ENCODE data around the gene PCDHGB2.
A peak's percentile ranks its signal among the peaks of the same experiment; 100 is the strongest.
"Not testable (repeated sequence)": the region's sequence is repeated elsewhere in the genome, so short reads cannot be mapped to it uniquely, and the experiment has no call there.

PCDHGB2 gene

DNA sequence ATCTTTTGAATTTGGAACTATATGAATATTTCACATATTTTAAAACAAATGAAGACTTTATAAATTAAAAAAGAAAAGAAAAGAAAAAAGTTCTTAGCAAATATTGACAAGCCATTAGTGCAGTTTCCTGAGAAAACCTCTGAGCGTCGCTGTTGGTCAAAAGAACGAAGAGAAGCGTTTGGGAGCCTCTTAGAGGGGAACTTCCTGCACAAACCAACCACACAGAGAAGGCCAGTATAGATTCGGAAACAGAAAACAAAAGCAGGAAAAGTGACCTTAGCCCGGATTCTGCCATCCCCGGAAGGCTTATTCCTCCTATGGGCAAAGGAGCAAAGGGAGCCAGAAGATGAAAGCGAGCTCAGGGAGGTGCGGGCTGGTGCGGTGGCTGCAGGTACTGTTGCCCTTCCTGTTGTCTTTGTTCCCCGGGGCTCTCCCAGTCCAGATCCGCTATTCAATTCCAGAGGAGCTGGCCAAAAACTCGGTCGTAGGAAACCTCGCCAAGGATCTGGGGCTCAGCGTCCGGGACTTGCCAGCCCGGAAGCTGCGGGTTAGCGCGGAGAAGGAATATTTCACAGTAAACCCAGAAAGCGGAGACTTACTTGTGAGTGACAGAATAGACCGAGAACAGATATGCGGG, at the start of gene PCDHGB2:
Gene PCDHGB2, plus strand, starts transcription at position 205 of the 637 bp plus-strand sequence. Its CDS starts 142 bp downstream, at position 347.
- FAIRE-seq: no peak
- DNase-seq (ENCODE audit: insufficient read length, low spot score): peak; percentile 44
- TF ChIP-seq POLR2A (IDR thresholded peaks at IDR 0.05; ENCODE audit: low read depth, low read length): no peak

GRCh38 chr5:141313711-141314110, 46.1 kb upstream of the PCDHGB2 start:
- DNase-seq (ENCODE audit: insufficient read length, low spot score): no peak
- FAIRE-seq: no peak
- no peak for TF ChIP-seq POLR2A (IDR thresholded peaks at IDR 0.05; ENCODE audit: low read depth, low read length)

GRCh38 chr5:141316963-141317362, 42.8 kb upstream of the PCDHGB2 start:
- not testable (repeated sequence) for FAIRE-seq; DNase-seq (ENCODE audit: insufficient read length, low spot score)

- DNase-seq (ENCODE audit: insufficient read length, low spot score) (no peak), FAIRE-seq (no peak)
- no peak for TF ChIP-seq POLR2A (IDR thresholded peaks at IDR 0.05; ENCODE audit: low read depth, low read length)
These were observed 40.6 kb upstream of the PCDHGB2 start for GRCh38 chr5:141319202-141319601.

GRCh38 chr5:141319699-141320098, 40.1 kb upstream of the PCDHGB2 start:
- FAIRE-seq: no peak

DNA sequence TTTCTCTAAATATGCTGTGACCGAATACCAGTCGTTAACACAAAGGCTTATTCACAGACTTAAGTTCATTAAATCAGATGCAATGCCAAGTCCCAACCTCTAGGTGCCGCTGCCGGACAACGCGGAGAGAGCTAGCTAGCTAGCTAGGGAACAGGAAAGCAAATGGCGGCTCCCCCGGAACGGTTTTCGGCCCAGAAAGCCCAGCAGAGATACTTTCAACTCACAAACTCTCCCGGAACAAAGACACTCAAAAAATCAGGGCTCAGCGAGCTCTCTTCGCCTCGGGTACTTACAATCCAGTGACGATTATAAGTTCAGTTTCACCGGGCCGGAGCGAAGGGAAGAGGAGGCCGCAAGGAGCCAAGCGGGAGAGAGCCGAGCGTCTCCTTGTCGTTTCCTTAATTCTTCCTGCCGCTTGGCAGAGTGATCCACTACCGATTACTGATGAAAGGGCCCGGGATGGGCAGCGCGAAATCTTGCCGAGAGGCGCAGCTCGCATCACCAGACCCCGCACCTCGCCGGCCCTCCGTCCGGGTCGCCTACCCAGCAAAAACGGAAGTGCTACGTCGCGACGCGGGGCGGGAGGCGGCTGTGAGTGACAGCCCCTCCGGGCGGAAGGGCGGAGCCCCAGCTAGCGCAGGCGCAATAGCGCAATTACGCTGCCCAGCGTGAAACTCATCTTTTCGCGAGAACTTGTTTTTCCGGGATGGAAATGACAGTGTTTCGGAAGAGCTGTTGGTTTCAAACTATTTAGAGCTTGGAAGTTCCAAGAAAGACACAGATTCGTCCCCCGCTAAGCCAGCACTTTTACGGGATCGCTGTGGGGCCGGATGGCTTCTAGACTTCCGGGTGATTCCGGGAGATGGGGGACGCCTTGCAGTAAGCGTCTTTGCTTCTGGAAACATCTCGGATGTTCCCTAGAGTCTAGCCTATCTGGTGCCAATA, 39.3 kb upstream of the PCDHGB2 start, which contains the start of gene TAF7:
Gene TAF7, minus strand, starts transcription at position 560 of the 945 bp plus-strand sequence. CDS start 740 bp downstream, outside the sequence.
- peak; percentile 86 for TF ChIP-seq POLR2A (IDR thresholded peaks at IDR 0.05; ENCODE audit: low read depth, low read length)
- peak; percentile 83 for FAIRE-seq
- DNase-seq (ENCODE audit: insufficient read length, low spot score): peak; percentile 65

More at GRCh38 chr5:141319699-141320098, 40.1 kb upstream of the PCDHGB2 start:
- no peak for TF ChIP-seq POLR2A (IDR thresholded peaks at IDR 0.05; ENCODE audit: low read depth, low read length)
- DNase-seq (ENCODE audit: insufficient read length, low spot score): no peak

GRCh38 chr5:141322261-141322660, 37.5 kb upstream of the PCDHGB2 start:
- TF ChIP-seq POLR2A (IDR thresholded peaks at IDR 0.05; ENCODE audit: low read depth, low read length): no peak
- FAIRE-seq: no peak

GRCh38 chr5:141326088-141326854, 33.5 kb upstream of the PCDHGB2 start:
- no peak for TF ChIP-seq POLR2A (IDR thresholded peaks at IDR 0.05; ENCODE audit: low read depth, low read length)
- peak; percentile 38 for DNase-seq (ENCODE audit: insufficient read length, low spot score)
- FAIRE-seq: no peak

More at GRCh38 chr5:141322261-141322660, 37.5 kb upstream of the PCDHGB2 start:
- no peak for DNase-seq (ENCODE audit: insufficient read length, low spot score)

DNA sequence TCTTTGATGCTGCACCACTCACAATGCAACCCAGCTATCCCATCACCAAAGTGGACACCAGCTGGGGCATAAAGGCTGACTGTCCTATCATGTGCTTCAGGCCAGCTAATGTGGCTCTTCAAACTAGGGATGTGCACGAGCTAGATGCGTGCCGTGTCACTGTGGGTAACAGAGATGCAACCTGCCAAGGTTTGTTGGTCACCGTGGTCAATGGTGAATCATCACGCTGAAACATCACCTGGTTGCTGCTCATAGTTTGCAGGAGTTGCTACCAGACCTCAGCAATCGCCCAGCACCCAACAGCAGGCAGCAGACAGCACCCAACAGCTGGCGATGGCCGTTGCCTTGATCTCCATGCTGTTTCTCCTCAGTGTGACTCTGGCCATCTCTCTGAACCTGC, 31.6 kb upstream of the PCDHGB2 start:
- no peak for TF ChIP-seq POLR2A (IDR thresholded peaks at IDR 0.05; ENCODE audit: low read depth, low read length)
- DNase-seq (ENCODE audit: insufficient read length, low spot score) (no peak), FAIRE-seq (no peak)

GRCh38 chr5:141330299-141331080, 29.3 kb upstream of the PCDHGB2 start, which contains the start of gene PCDHGA1:
TSS of gene PCDHGA1 (plus strand) at chr5:141330514.
- FAIRE-seq: no peak
- DNase-seq (ENCODE audit: insufficient read length, low spot score): no peak
- TF ChIP-seq POLR2A (IDR thresholded peaks at IDR 0.05; ENCODE audit: low read depth, low read length): no peak

GRCh38 chr5:141332571-141332970, 27.2 kb upstream of the PCDHGB2 start:
- not testable (repeated sequence) for FAIRE-seq; DNase-seq (ENCODE audit: insufficient read length, low spot score)

- no peak for FAIRE-seq
These were observed 21.1 kb upstream of the PCDHGB2 start, which contains the start of gene PCDHGA2 for GRCh38 chr5:141338538-141339306. TSS of gene PCDHGA2 (plus strand) at chr5:141338760.

GRCh38 chr5:141340781-141341354, 18.9 kb upstream of the PCDHGB2 start:
- not testable (repeated sequence) for FAIRE-seq; DNase-seq (ENCODE audit: insufficient read length, low spot score)

More at GRCh38 chr5:141338538-141339306, 21.1 kb upstream of the PCDHGB2 start, which contains the start of gene PCDHGA2:
- DNase-seq (ENCODE audit: insufficient read length, low spot score): no peak
- no peak for TF ChIP-seq POLR2A (IDR thresholded peaks at IDR 0.05; ENCODE audit: low read depth, low read length)

All from H54 (cell line).